GM12878 (cell line): ENCODE results near the gene MGRN1. TPM values are rescaled to one million over a fixed set of nuclear protein-coding genes. Genes with fewer than 3 reads are reported as not detected.

Experiments
- BCL11A ChIP-seq: IDR thresholded peaks from 2 replicates; pipeline ENCODE4 v1.6.1; 2011; ENCODE audit warnings: low read depth, low read length
- CHD1 ChIP-seq: IDR thresholded peaks from 2 replicates; pipeline ENCODE4 v1.6.1; 2012; ENCODE audit warnings: low read depth, low read length, improper control_type of control experiment
- ETV6 ChIP-seq, 2 experiments: fragments of 450-650 bp in 1 of 2; IDR thresholded peaks in 1 of 2; conservative IDR thresholded peaks in 1 of 2; 2 replicates each; pipeline ENCODE4 v1.6.1; 2014; ENCODE audit warnings: antibody characterized with exemption in 1 of 2, borderline replicate concordance in 1 of 2, low read depth in 1 of 2, mild to moderate bottlenecking in 1 of 2, moderate library complexity in 1 of 2
- ZSCAN29 ChIP-seq: fragments of 450-650 bp; IDR thresholded peaks from 2 replicates; pipeline ENCODE4 v1.6.1; 2017; ENCODE audit warnings: mild to moderate bottlenecking, moderate library complexity
- polyA plus RNA-seq, 11 experiments: library from polyadenylated mRNA; depleted of rRNA in 4 of 11; unstranded in 6 of 11; stranded (reverse) in 5 of 11; fragments of >200 nt; fragmentation: Nextera tagmentation in 4 of 11; fragmentation: Illumina TruSeq in 1 of 11; extraction: Ambion mirVana in 4 of 11; extraction: Trizol in 1 of 11; gene quantifications; 1 replicate in 1 of 11; 2 replicates in 10 of 11; pipeline versions ENCODE4 v1.2.1 to v1.2.3, GENCODE V29; 2011 to 2016; ENCODE audit warnings: inconsistent platforms in 2 of 11, missing spikeins in 2 of 11, low read depth in 1 of 11
- total RNA-seq, 4 experiments: library from RNA; depleted of rRNA in 3 of 4; stranded (reverse); fragments of >200 nt in 3 of 4; fragmentation: Illumina TruSeq in 1 of 4; extraction: Trizol in 1 of 4; gene quantifications; 2 replicates each; pipeline versions ENCODE4 v1.2.1 to v1.2.3, GENCODE V29; 2013 to 2021
- TF ChIP-seq, protein P1 (sequence below): fragments of 450-650 bp; formaldehyde crosslinking; IDR thresholded peaks from 2 replicates; pipeline ENCODE4 v1.4.0; 2022; ENCODE audit warnings: mild to moderate bottlenecking, moderate library complexity
- TF ChIP-seq, protein P2 (sequence below): IDR thresholded peaks from 2 replicates; pipeline ENCODE4 v1.6.1; 2012; ENCODE audit warnings: improper control_type of control experiment, low read depth, low read length; ENCODE audit not compliant: insufficient replicate concordance

MGRN1 gene
- total and polyA plus RNA-seq, 10 of the 15 experiments (the other 5 are each of a cell fraction or from before 2014, with no cell fraction given): 0.35 to 86.7 (median 14.6) TPM

GRCh38 chr16:4624015-4624826 lies at the start of gene MGRN1 (continued):
- TF ChIP-seq, protein P1, sequence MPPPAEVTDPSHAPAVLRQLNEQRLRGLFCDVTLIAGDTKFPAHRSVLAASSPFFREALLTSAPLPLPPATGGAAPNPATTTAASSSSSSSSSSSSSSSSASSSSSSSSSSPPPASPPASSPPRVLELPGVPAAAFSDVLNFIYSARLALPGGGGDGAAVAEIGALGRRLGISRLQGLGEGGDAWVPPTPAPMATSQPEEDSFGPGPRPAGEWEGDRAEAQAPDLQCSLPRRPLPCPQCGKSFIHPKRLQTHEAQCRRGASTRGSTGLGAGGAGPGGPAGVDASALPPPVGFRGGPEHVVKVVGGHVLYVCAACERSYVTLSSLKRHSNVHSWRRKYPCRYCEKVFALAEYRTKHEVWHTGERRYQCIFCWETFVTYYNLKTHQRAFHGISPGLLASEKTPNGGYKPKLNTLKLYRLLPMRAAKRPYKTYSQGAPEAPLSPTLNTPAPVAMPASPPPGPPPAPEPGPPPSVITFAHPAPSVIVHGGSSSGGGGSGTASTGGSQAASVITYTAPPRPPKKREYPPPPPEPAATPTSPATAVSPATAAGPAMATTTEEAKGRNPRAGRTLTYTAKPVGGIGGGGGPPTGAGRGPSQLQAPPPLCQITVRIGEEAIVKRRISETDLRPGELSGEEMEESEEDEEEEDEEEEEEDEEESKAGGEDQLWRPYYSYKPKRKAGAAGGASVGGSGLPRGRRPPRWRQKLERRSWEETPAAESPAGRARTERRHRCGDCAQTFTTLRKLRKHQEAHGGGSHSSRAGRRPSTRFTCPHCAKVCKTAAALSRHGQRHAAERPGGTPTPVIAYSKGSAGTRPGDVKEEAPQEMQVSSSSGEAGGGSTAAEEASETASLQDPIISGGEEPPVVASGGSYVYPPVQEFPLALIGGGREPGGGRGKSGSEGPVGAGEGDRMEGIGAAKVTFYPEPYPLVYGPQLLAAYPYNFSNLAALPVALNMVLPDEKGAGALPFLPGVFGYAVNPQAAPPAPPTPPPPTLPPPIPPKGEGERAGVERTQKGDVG: no peak
- peak; percentile 98 for TF ChIP-seq CHD1
- TF ChIP-seq, protein P2, sequence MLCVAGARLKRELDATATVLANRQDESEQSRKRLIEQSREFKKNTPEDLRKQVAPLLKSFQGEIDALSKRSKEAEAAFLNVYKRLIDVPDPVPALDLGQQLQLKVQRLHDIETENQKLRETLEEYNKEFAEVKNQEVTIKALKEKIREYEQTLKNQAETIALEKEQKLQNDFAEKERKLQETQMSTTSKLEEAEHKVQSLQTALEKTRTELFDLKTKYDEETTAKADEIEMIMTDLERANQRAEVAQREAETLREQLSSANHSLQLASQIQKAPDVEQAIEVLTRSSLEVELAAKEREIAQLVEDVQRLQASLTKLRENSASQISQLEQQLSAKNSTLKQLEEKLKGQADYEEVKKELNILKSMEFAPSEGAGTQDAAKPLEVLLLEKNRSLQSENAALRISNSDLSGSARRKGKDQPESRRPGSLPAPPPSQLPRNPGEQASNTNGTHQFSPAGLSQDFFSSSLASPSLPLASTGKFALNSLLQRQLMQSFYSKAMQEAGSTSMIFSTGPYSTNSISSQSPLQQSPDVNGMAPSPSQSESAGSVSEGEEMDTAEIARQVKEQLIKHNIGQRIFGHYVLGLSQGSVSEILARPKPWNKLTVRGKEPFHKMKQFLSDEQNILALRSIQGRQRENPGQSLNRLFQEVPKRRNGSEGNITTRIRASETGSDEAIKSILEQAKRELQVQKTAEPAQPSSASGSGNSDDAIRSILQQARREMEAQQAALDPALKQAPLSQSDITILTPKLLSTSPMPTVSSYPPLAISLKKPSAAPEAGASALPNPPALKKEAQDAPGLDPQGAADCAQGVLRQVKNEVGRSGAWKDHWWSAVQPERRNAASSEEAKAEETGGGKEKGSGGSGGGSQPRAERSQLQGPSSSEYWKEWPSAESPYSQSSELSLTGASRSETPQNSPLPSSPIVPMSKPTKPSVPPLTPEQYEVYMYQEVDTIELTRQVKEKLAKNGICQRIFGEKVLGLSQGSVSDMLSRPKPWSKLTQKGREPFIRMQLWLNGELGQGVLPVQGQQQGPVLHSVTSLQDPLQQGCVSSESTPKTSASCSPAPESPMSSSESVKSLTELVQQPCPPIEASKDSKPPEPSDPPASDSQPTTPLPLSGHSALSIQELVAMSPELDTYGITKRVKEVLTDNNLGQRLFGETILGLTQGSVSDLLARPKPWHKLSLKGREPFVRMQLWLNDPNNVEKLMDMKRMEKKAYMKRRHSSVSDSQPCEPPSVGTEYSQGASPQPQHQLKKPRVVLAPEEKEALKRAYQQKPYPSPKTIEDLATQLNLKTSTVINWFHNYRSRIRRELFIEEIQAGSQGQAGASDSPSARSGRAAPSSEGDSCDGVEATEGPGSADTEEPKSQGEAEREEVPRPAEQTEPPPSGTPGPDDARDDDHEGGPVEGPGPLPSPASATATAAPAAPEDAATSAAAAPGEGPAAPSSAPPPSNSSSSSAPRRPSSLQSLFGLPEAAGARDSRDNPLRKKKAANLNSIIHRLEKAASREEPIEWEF: no peak
- TF ChIP-seq BCL11A: no peak
- TF ChIP-seq ETV6 (conservative IDR thresholded peaks at IDR 0.05 in 1 of 2, IDR thresholded peaks at IDR 0.05 in 1 of 2; ENCODE audit: borderline replicate concordance in 1 of 2, low read depth in 1 of 2): no peak
- no peak for TF ChIP-seq ZSCAN29
